H1 (cell line): ENCODE data around the gene PPP1R14B. TPM values are rescaled to one million over a fixed set of nuclear protein-coding genes. Genes with fewer than 3 reads are reported as not detected.

Experiments used
- CTCF ChIA-PET: fragments of 300-600 bp; sonication (Branson Sonifier 250); formaldehyde crosslinking; loops from one replicate; lab custom pipeline; 2021; ENCODE audit not compliant: partially characterized antibody; lab: Charles Lee
- POLR2A ChIA-PET: fragments of 300-600 bp; sonication (Branson Sonifier 250); formaldehyde crosslinking; loops from one replicate; lab custom pipeline; 2021; ENCODE audit warnings: inconsistent platforms; ENCODE audit not compliant: partially characterized antibody; lab: Charles Lee
- DNase-seq, 2 experiments: peaks; one replicate each; pipeline versions ENCODE4 v3.0.0 to v3.0.0-alpha.2; 2010 to 2022; ENCODE audit warnings: low spot score in 2 of 2, low read depth in 1 of 2, mixed read lengths in 1 of 2
- FAIRE-seq: peaks from 2 replicates; lab custom pipeline; 2011; peaks lifted over from hg19 to GRCh38; lab: Jason Lieb, UNC
- H2AFZ ChIP-seq: 2 replicates; pipeline ENCODE4 v1.8.1; 2012; ENCODE audit warnings: low read length, inconsistent platforms
- H2AK5ac ChIP-seq: 2 replicates; pipeline ENCODE4 v1.6.1; 2013; ENCODE audit warnings: low read depth, low read length
- H2BK120ac ChIP-seq: replicated peaks from 2 replicates; pipeline ENCODE3; 2013; ENCODE audit warnings: low read depth, low read length, inconsistent platforms
- H2BK12ac ChIP-seq: 2 replicates; pipeline ENCODE4 v1.6.1; 2013; ENCODE audit warnings: low read depth, low read length
- H2BK15ac ChIP-seq: 2 replicates; pipeline ENCODE4 v1.6.1; 2013; ENCODE audit warnings: low read length
- H2BK20ac ChIP-seq: 2 replicates; pipeline ENCODE4 v1.6.1; 2013; ENCODE audit warnings: low read length
- H2BK5ac ChIP-seq: 2 replicates; pipeline ENCODE4 v1.6.1; 2013; ENCODE audit warnings: low read depth, low read length
- H3K14ac ChIP-seq: 2 replicates; pipeline ENCODE4 v1.6.1; 2013; ENCODE audit warnings: inconsistent platforms; ENCODE audit not compliant: insufficient read length
- H3K18ac ChIP-seq: 2 replicates; pipeline ENCODE4 v1.6.1; 2013; ENCODE audit warnings: low read length; ENCODE audit errors: extremely low read depth
- H3K23ac ChIP-seq: 2 replicates; pipeline ENCODE4 v1.6.1; 2013; ENCODE audit warnings: inconsistent platforms; ENCODE audit not compliant: insufficient read length
- H3K23me2 ChIP-seq: 2 replicates; pipeline ENCODE4 v1.6.1; 2013; ENCODE audit warnings: low read depth, low read length
- H3K27ac ChIP-seq: 2 replicates; pipeline ENCODE4 v1.6.1; 2011; ENCODE audit warnings: low read depth, low read length, inconsistent platforms
- H3K27me3 ChIP-seq, 4 experiments: replicated peaks in 1 of 4; 1 replicate in 1 of 4; 2 replicates in 3 of 4; pipeline versions ENCODE4 v1.6.1 to v1.8.1; 2011 to 2013; ENCODE audit warnings: low read length in 3 of 4, mild to moderate bottlenecking in 3 of 4, inconsistent platforms in 2 of 4, mixed read lengths in 2 of 4, moderate library complexity in 1 of 4; ENCODE audit not compliant: control insufficient read depth in 3 of 4, insufficient read depth in 3 of 4; ENCODE audit errors: extremely low read depth in 1 of 4
- H3K36me3 ChIP-seq, 4 experiments: 2 replicates each; pipeline versions ENCODE4 v1.6.1 to v1.8.1; 2011 to 2013; ENCODE audit warnings: mild to moderate bottlenecking in 4 of 4, low read length in 3 of 4, moderate library complexity in 2 of 4, control low read depth in 1 of 4, inconsistent platforms in 1 of 4; ENCODE audit not compliant: insufficient read depth in 4 of 4, control insufficient read depth in 2 of 4
- H3K4ac ChIP-seq: replicated peaks from 2 replicates; pipeline ENCODE3; 2013; ENCODE audit warnings: low read length, low read depth, mixed read lengths, inconsistent platforms; ENCODE audit not compliant: insufficient read length
- H3K4me1 ChIP-seq, 4 experiments: replicated peaks in 1 of 4; 1 replicate in 1 of 4; 2 replicates in 3 of 4; pipeline versions ENCODE4 v1.6.1 to v1.8.1; 2011 to 2013; ENCODE audit warnings: low read length in 3 of 4, inconsistent platforms in 2 of 4, mixed read lengths in 1 of 4; ENCODE audit not compliant: insufficient read depth in 4 of 4, control insufficient read depth in 3 of 4
- H3K4me2 ChIP-seq, 2 experiments: 2 replicates each; pipeline versions ENCODE4 v1.6.1 to v1.8.1; 2011 to 2013; ENCODE audit warnings: low read depth in 2 of 2, low read length in 2 of 2, control low read depth in 1 of 2, inconsistent platforms in 1 of 2, mild to moderate bottlenecking in 1 of 2; ENCODE audit not compliant: insufficient read depth in 1 of 2
- H3K4me3 ChIP-seq, 4 experiments: fragments of 200-600, 300-600 bp in 1 of 4; sonication (generic), shearing (Covaris generic), sonication (Bioruptor Twin) in 1 of 4; 2 replicates each; pipeline versions ENCODE4 v1.5.1 to v1.8.1; 2011 to 2016; ENCODE audit warnings: low read length in 4 of 4, low read depth in 3 of 4, control low read depth in 2 of 4, inconsistent platforms in 2 of 4, mild to moderate bottlenecking in 2 of 4, mixed read lengths in 1 of 4, moderate library complexity in 1 of 4; ENCODE audit not compliant: insufficient read depth in 2 of 4; ENCODE audit errors: extremely low read depth in 1 of 4
- H3K56ac ChIP-seq: replicated peaks from 2 replicates; pipeline ENCODE3; 2013; ENCODE audit warnings: low read depth, mild to moderate bottlenecking, mixed read lengths, low read length, inconsistent platforms; ENCODE audit not compliant: insufficient read length
- H3K79me1 ChIP-seq: 2 replicates; pipeline ENCODE4 v1.6.1; 2013; ENCODE audit warnings: low read depth, low read length, control low read depth
- H3K79me2 ChIP-seq, 2 experiments: 2 replicates each; pipeline versions ENCODE4 v1.6.1 to v1.8.1; 2012 to 2013; ENCODE audit warnings: low read length in 2 of 2, mild to moderate bottlenecking in 2 of 2, inconsistent platforms in 1 of 2; ENCODE audit not compliant: insufficient read depth in 2 of 2, control insufficient read depth in 1 of 2
- H3K9ac ChIP-seq, 4 experiments: replicated peaks in 1 of 4; 1 replicate in 1 of 4; 2 replicates in 3 of 4; pipeline versions ENCODE4 v1.6.1 to v1.8.1; 2011 to 2013; ENCODE audit warnings: low read depth in 3 of 4, low read length in 3 of 4, control low read depth in 2 of 4, mild to moderate bottlenecking in 2 of 4, moderate library complexity in 2 of 4, inconsistent platforms in 1 of 4; ENCODE audit errors: extremely low read depth in 1 of 4
- H3K9me3 ChIP-seq, 2 experiments: 2 replicates each; pipeline versions ENCODE4 v1.6.1 to v1.8.1; 2012 to 2013; ENCODE audit warnings: mild to moderate bottlenecking in 2 of 2, moderate library complexity in 2 of 2, control low read depth in 1 of 2, inconsistent platforms in 1 of 2, low read depth in 1 of 2, low read length in 1 of 2, mixed read lengths in 1 of 2; ENCODE audit not compliant: insufficient read depth in 2 of 2
- H4K20me1 ChIP-seq, 2 experiments: replicated peaks in 1 of 2; 2 replicates each; pipeline versions ENCODE3 to v1.8.1; 2011 to 2013; ENCODE audit warnings: inconsistent platforms in 2 of 2, low read length in 2 of 2, mild to moderate bottlenecking in 1 of 2; ENCODE audit not compliant: insufficient read depth in 2 of 2, control insufficient read depth in 1 of 2
- H4K5ac ChIP-seq: 2 replicates; pipeline ENCODE4 v1.6.1; 2013; ENCODE audit warnings: low read length, low read depth, mixed read lengths, inconsistent platforms; ENCODE audit not compliant: insufficient read length
- H4K8ac ChIP-seq: 2 replicates; pipeline ENCODE4 v1.8.0; 2013; ENCODE audit warnings: mild to moderate bottlenecking, moderate library complexity, low read length, inconsistent platforms; ENCODE audit not compliant: insufficient read depth; ENCODE audit errors: extremely low read depth
- H4K91ac ChIP-seq: replicated peaks from 2 replicates; pipeline ENCODE3; 2013; ENCODE audit warnings: low read length, mixed read lengths, inconsistent platforms; ENCODE audit not compliant: insufficient read length
- BCL11A ChIP-seq, 2 experiments: IDR thresholded peaks; one replicate each; pipeline ENCODE4 v1.6.1; 2011; ENCODE audit warnings: low read depth in 2 of 2, low read length in 2 of 2, mild to moderate bottlenecking in 2 of 2
- CTBP2 ChIP-seq: IDR thresholded peaks from 2 replicates; pipeline ENCODE4 v1.7.0; 2011; ENCODE audit warnings: borderline replicate concordance, mild to moderate bottlenecking, moderate library complexity, mixed read lengths, low read length; ENCODE audit not compliant: insufficient read depth, insufficient read length
- FOSL1 ChIP-seq: IDR thresholded peaks from 2 replicates; pipeline ENCODE4 v1.6.1; 2011; ENCODE audit warnings: mild to moderate bottlenecking, low read depth, low read length, moderate library complexity; ENCODE audit not compliant: insufficient read depth
- JUN ChIP-seq: IDR thresholded peaks from 2 replicates; pipeline ENCODE4 v1.6.1; 2011; ENCODE audit warnings: low read depth, mild to moderate bottlenecking, improper control_type of control experiment, low read length
- KDM5A ChIP-seq: fragments of 200-600 bp; IDR thresholded peaks from 2 replicates; pipeline ENCODE4 v1.7.1; 2012; ENCODE audit warnings: mild to moderate bottlenecking, low read length, inconsistent platforms, mixed read lengths
- POLR2AphosphoS5 ChIP-seq: IDR thresholded peaks from 2 replicates; pipeline ENCODE4 v1.6.1; 2011; ENCODE audit warnings: low read depth, low read length
- RFX5 ChIP-seq: IDR thresholded peaks from 2 replicates; pipeline ENCODE4 v1.6.1; 2011; ENCODE audit warnings: low read depth, low read length, improper control_type of control experiment, borderline replicate concordance
- RNF2 ChIP-seq: fragments of 200-900, 300-1000 bp; sonication (generic); IDR thresholded peaks from 2 replicates; pipeline ENCODE4 v1.7.1; 2016; ENCODE audit warnings: borderline replicate concordance, low read depth, mild to moderate bottlenecking, antibody characterized with exemption, low read length; ENCODE audit not compliant: poor library complexity, severe bottlenecking; ENCODE audit errors: missing control alignments
- SIX5 ChIP-seq: IDR thresholded peaks from 2 replicates; pipeline ENCODE4 v1.6.1; 2011; ENCODE audit warnings: mild to moderate bottlenecking, low read depth, low read length
- TAF1 ChIP-seq: IDR thresholded peaks from 2 replicates; pipeline ENCODE4 v1.6.1; 2011; ENCODE audit warnings: mild to moderate bottlenecking, low read depth, low read length
- WGBS, 2 experiments: shearing (Covaris generic) in 1 of 2; methylation state at CpG; one replicate each; pipeline versions ENCODE4 v1.1.6 to v1.1.7; 2013 to 2015; ENCODE audit warnings: low lambda C conversion rate in 2 of 2, mixed read lengths in 2 of 2, inconsistent platforms in 1 of 2, low coverage in 1 of 2, missing lambda C conversion rate in 1 of 2; ENCODE audit not compliant: insufficient replicate concordance in 2 of 2, insufficient coverage in 1 of 2, insufficient read length in 1 of 2; ENCODE audit errors: extremely low coverage in 1 of 2, missing lambda C conversion rate in 1 of 2; 5-methylcytosine and 5-hydroxymethylcytosine counted together
- polyA plus RNA-seq, 7 experiments: library from polyadenylated mRNA; depleted of rRNA in 3 of 7; stranded (reverse) in 5 of 7; unstranded in 2 of 7; fragments of >200 nt in 5 of 7; fragments of 200-250 nt in 2 of 7; gene quantifications; 1 replicate in 5 of 7; 2 replicates in 1 of 7; 4 replicates in 1 of 7; pipeline versions ENCODE4 v1.2.1 to v1.2.3, GENCODE V29; 2011 to 2013; ENCODE audit warnings: missing spikeins in 2 of 7, mixed read lengths in 2 of 7
- total RNA-seq: library from RNA; stranded (reverse); fragmentation: NEBNext Ultra II Directional; extraction: Animal tissue kit (Norgen Biotek cat#: 25700); gene quantifications from 2 replicates; pipeline ENCODE4 v1.2.1, GENCODE V29; 2021
- TF ChIP-seq, protein P1 (sequence below): IDR thresholded peaks from 2 replicates; pipeline ENCODE4 v1.6.1; 2012; ENCODE audit warnings: inconsistent platforms
- TF ChIP-seq, protein P2 (sequence below): IDR thresholded peaks from 2 replicates; pipeline ENCODE4 v1.6.1; 2012; ENCODE audit warnings: inconsistent platforms

PPP1R14B gene
- total and polyA plus RNA-seq, 2 of the 8 experiments (the other 6 are each of a cell fraction or from before 2014, with no cell fraction given) = 265 to 419 TPM

DNA sequence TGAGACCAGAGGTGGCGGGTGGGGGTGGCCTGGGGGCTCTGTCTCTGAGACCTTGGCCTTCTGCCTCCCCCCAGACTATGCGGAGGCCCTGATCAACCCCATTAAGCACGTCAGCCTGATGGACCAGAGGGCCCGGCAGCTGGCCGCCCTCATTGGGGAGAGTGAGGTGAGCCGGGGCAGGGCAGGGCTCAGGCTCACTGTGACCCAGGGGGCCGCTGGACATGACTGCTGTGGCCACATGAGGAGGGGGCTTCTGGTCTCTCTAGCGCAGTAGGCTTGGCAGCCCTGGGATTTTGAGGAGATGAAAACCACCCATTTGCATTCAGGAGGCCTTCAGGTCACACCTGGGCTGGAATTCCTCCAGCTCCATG is 17.2 kb upstream of the PPP1R14B start:
- Histone ChIP-seq H2BK12ac (no peak overlapping the region), H3K27ac (no peak overlapping the region), H2AFZ (no peak overlapping the region), H3K4ac (no peak overlapping the region), H4K8ac (peak overlapping the region; percentile 71; the same call in 1 of the 2 replicates), H3K14ac (no peak overlapping the region), H2AK5ac (no peak overlapping the region), H4K91ac (no peak overlapping the region), H2BK15ac (no peak overlapping the region), H3K79me2 (no peaks in the 10 kb centered on the region), H4K20me1 (peaks cover 4 to 15% of the 10 kb centered on the region in 2 experiments), H3K18ac (no peak overlapping the region), H4K5ac (no peak overlapping the region), H2BK20ac (no peak overlapping the region), H3K27me3 (no peaks in the 10 kb centered on the region), H3K79me1 (no peaks in the 10 kb centered on the region), H3K4me1 (peaks cover 0 to 10% (median 4%) of the 10 kb centered on the region in 4 experiments; a peak in 5 of 7 replicates), H3K56ac (peak overlapping the region; percentile 46), H2BK5ac (no peak overlapping the region), H3K23ac (no peak overlapping the region), H3K36me3 (peaks cover 20 to 71% (median 35%) of the 10 kb centered on the region in 4 experiments), H3K23me2 (no peaks in the 10 kb centered on the region), H3K4me2 (no peak overlapping the region), H2BK120ac (no peak overlapping the region), H3K9me3 (no peaks in the 10 kb centered on the region), H3K9ac (no peak overlapping the region), H3K4me3 (no peak overlapping the region)
- DNase-seq (no peak), FAIRE-seq (no peak)
- 89% methylated on average over 8 of the region's 8 CpGs; no CpG with 5 or more reads in 1 of the 2 experiments for WGBS, 2 experiments
- ChIA-PET CTCF (interaction anchor here (0.5 to 8.5 kb wide), 10 partner anchors 8 to 706 kb away, joined by 3 to 102 read pairs (median 6); partner anchors contain the start of genes CATSPERZ, PLCB3 and PPP1R14B), POLR2A (interaction anchor here (0.6 to 11.9 kb wide), 5 partner anchors 7 to 59 kb away, joined by 3 to 352 read pairs (median 4); partner anchors contain the start of genes FKBP2, PLCB3 and PPP1R14B)
- TF ChIP-seq, protein P1, sequence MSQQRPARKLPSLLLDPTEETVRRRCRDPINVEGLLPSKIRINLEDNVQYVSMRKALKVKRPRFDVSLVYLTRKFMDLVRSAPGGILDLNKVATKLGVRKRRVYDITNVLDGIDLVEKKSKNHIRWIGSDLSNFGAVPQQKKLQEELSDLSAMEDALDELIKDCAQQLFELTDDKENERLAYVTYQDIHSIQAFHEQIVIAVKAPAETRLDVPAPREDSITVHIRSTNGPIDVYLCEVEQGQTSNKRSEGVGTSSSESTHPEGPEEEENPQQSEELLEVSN = no peak
- TF ChIP-seq RFX5 (no peak), POLR2AphosphoS5 (no peak), RNF2 (no peak), SIX5 (no peak), JUN (no peak), BCL11A (IDR thresholded peaks at IDR 0.05; ENCODE audit: low read depth in 2 of 2, low read length in 2 of 2) (no peak), FOSL1 (no peak), TAF1 (no peak), KDM5A (no peak), CTBP2 (no peak)
- TF ChIP-seq, protein P2, sequence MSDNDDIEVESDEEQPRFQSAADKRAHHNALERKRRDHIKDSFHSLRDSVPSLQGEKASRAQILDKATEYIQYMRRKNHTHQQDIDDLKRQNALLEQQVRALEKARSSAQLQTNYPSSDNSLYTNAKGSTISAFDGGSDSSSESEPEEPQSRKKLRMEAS = no peak
